IPS-20b (cell line): ENCODE results near the gene BIRC2.

Experiments
- H3K27ac ChIP-seq: one replicate; pipeline ENCODE4 v1.5.1; 2013; ENCODE audit warnings: low read length
- H3K27me3 ChIP-seq: 2 replicates; pipeline ENCODE4 v1.6.1; 2013; ENCODE audit warnings: mild to moderate bottlenecking, low read length, inconsistent platforms; ENCODE audit not compliant: insufficient read depth
- H3K36me3 ChIP-seq: 2 replicates; pipeline ENCODE4 v1.6.1; 2013; ENCODE audit warnings: low read depth, mild to moderate bottlenecking, inconsistent platforms, low read length, moderate library complexity; ENCODE audit not compliant: insufficient read depth
- H3K4me1 ChIP-seq: 2 replicates; pipeline ENCODE4 v1.6.1; 2013; ENCODE audit warnings: mild to moderate bottlenecking, control low read depth, inconsistent platforms, low read length, moderate library complexity; ENCODE audit not compliant: insufficient read depth
- H3K4me3 ChIP-seq: 2 replicates; pipeline ENCODE4 v1.5.1; 2013; ENCODE audit warnings: mild to moderate bottlenecking, low read length, inconsistent platforms
- H3K9ac ChIP-seq: 2 replicates; pipeline ENCODE4 v1.6.1; 2013; ENCODE audit warnings: low read depth, mild to moderate bottlenecking, inconsistent platforms, low read length, moderate library complexity
- H3K9me3 ChIP-seq: 2 replicates; pipeline ENCODE4 v1.6.1; 2013; ENCODE audit warnings: mild to moderate bottlenecking, low read depth, low read length, inconsistent platforms; ENCODE audit not compliant: insufficient read depth

The BIRC2 gene

DNA sequence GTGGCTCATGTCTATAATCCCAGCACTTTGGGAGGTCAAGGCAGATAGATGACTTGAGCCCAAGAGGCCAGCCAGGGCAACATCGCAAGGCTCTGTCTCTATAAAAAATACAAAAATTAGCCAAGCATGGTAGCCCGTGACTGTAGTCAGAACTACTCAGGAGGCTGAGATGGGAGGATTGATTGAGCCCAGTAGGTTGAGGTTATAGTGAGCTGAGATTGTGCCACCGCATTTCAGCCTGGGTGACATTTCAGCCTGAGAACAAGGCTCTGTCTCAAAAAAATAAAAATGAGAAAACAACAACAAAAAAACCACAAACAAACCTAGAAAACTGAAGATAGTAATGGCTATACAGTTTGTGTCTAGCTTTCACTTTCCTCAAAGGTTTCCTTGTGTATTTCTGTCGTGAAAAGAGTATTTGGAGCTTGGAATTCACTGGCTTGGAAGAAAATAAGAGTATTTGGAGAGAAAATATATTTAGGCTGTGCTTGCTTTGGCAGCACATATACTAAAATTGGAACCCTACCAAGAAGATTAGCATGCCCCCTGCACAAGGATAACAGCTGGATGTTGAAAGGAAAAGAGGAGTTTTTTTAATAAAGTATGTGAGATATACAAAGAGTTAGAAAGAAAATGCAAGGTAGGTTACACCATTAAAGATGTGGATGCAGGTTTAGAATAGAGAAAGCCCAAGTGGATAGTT lies 33.6 kb upstream of the BIRC2 start:
- H3K27ac ChIP-seq = no peak overlapping the region
- no peaks in the 10 kb centered on the region for H3K4me1 ChIP-seq
- H3K4me3 ChIP-seq = no peak overlapping the region
- H3K9me3 ChIP-seq = no peaks in the 10 kb centered on the region
- no peak overlapping the region for H3K9ac ChIP-seq
- H3K27me3 ChIP-seq = peaks cover 14% of the 10 kb centered on the region
- no peaks in the 10 kb centered on the region for H3K36me3 ChIP-seq

DNA sequence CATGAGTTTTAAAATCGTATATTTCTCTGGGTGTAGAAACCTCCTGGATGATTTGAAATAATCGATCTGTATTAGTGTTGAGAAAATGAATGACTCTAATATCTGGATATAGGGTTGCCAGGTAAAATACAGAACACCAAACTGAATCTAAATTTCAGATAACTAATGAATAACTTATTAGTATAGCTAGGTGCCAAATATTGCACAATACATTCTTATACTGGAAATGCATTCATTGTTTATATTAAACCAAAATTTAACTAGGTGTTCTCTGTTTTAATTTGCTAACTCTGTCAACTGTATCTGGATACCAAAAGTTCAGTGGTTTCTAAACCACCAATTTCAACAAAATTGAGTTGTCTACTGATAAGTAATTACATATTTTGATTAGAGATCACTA lies 32.2 kb upstream of the BIRC2 start:
- Histone ChIP-seq H3K4me3 (no peak overlapping the region), H3K36me3 (no peaks in the 10 kb centered on the region), H3K27me3 (peaks cover 18% of the 10 kb centered on the region), H3K4me1 (no peaks in the 10 kb centered on the region), H3K9me3 (no peaks in the 10 kb centered on the region), H3K9ac (no peak overlapping the region), H3K27ac (no peak overlapping the region)

DNA sequence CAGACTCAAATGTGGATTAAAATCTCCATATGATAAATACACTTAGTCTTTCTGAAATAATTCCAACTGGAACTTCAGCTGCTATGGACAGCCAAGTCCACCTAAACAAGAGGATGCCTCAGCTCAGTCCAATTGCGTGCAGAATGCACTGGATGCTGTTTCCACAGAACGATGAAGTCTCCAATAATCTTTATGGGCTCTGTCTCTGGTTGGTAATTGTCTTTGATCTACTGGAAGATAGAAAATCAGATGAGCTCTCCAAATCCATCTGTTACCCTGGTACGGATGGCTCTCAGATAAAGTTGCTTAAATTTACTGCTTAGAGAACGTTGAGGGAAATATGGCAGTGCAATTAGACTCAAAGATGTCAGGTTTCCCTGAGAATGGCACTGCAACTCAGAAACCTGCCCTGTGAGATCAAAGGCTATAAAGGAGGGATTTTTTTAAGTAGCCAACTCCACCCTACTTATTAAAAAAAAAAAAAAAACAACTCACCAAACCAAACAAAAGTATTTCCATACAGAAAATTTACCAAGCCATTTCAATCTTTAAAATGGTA lies 30.6 kb upstream of the BIRC2 start:
- H3K9ac ChIP-seq = no peak overlapping the region
- H3K27me3 ChIP-seq = peaks cover 18% of the 10 kb centered on the region
- H3K27ac ChIP-seq = no peak overlapping the region
- H3K9me3 ChIP-seq = no peaks in the 10 kb centered on the region
- no peak overlapping the region for H3K4me3 ChIP-seq
- no peaks in the 10 kb centered on the region for H3K4me1 ChIP-seq
- H3K36me3 ChIP-seq = no peaks in the 10 kb centered on the region

DNA sequence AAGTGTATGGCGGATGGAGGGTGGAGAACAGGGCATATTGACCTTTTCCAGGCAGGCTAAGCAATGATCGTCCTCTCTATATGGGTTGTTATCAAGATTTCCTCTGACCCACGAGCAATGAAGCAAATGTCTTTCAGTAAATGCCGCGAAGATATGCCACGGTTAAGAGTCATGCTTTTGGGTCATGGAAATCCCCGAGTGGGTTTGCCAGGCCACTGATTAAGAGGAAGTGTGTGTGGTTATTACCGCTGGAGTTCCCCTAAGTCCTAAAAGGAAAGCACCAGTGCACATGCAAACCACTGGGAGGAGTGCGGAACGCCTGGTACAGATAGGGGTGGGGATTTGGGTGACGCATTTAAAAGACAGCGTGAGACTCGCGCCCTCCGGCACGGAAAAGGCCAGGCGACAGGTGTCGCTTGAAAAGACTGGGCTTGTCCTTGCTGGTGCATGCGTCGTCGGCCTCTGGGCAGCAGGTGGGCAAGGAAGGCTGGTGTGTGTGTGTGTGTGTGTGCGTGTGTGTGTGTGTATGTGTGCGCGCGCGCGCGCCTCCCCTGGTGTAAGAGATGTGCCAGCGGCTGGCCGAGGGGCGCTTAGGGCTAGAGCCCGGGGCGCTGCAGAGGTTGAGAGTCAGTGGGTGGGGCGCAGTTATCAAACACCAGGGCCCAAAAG lies 29.8 kb upstream of the BIRC2 start, which contains the start of gene BIRC3:
Gene BIRC3 (plus strand): TSS at position 386 of the 669 bp plus-strand sequence. CDS start 7,026 bp downstream, outside the sequence.
- Histone ChIP-seq H3K4me1 (no peaks in the 10 kb centered on the region), H3K4me3 (peak within 1 kb of the TSS; percentile 72), H3K9me3 (no peaks in the 10 kb centered on the region), H3K27me3 (peaks cover 18% of the 10 kb centered on the region), H3K27ac (no peak within 1 kb of the TSS), H3K9ac (peak within 1 kb of the TSS; percentile 27; the same call in 1 of the 2 replicates), H3K36me3 (no peaks in the 10 kb centered on the region)

- H3K27ac ChIP-seq = no peak overlapping the region
- H3K4me1 ChIP-seq = no peaks in the 10 kb centered on the region
- no peak overlapping the region for H3K9ac ChIP-seq
- no peaks in the 10 kb centered on the region for H3K36me3 ChIP-seq
- peak overlapping the region; percentile 72 for H3K4me3 ChIP-seq
- H3K27me3 ChIP-seq = peaks cover 18% of the 10 kb centered on the region
- H3K9me3 ChIP-seq = no peaks in the 10 kb centered on the region
Measured at GRCh38 chr11:102317768-102318103, 29.3 kb upstream of the BIRC2 start.

GRCh38 chr11:102318469-102318868 lies 28.5 kb upstream of the BIRC2 start:
- Histone ChIP-seq H3K9ac (no peak overlapping the region), H3K27ac (no peak overlapping the region), H3K4me1 (no peaks in the 10 kb centered on the region), H3K9me3 (no peaks in the 10 kb centered on the region), H3K4me3 (no peak overlapping the region), H3K36me3 (no peaks in the 10 kb centered on the region), H3K27me3 (peaks cover 18% of the 10 kb centered on the region)

- Histone ChIP-seq H3K27ac (no peak overlapping the region), H3K36me3 (no peaks in the 10 kb centered on the region), H3K4me3 (no peak overlapping the region), H3K27me3 (peaks cover 18% of the 10 kb centered on the region), H3K4me1 (no peaks in the 10 kb centered on the region), H3K9me3 (no peaks in the 10 kb centered on the region), H3K9ac (no peak overlapping the region)
Measured at GRCh38 chr11:102319544-102319943, 27.5 kb upstream of the BIRC2 start.

DNA sequence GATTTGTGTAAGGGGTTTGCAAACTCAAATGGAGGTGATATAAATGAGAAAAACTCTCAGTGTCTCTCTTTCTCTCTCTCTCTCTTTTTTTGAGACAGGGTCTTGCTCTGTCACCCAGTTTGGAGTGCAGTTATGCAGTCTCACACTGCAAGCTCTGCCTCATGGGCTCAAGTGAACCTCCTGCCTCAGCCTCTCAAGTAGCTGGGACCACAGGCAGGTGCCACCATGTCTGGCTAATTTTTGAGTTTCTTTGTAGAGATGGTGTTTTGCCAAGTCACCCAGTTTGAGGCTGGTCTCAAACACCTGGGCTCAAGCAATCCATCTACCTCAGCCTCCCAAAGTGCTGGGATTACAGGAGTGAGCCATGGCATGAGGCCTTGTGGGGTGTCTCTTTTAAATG lies 26.8 kb upstream of the BIRC2 start:
- Histone ChIP-seq H3K9ac (no peak overlapping the region), H3K9me3 (no peaks in the 10 kb centered on the region), H3K4me3 (no peak overlapping the region), H3K27me3 (peaks cover 18% of the 10 kb centered on the region), H3K36me3 (no peaks in the 10 kb centered on the region), H3K27ac (no peak overlapping the region), H3K4me1 (no peaks in the 10 kb centered on the region)

DNA sequence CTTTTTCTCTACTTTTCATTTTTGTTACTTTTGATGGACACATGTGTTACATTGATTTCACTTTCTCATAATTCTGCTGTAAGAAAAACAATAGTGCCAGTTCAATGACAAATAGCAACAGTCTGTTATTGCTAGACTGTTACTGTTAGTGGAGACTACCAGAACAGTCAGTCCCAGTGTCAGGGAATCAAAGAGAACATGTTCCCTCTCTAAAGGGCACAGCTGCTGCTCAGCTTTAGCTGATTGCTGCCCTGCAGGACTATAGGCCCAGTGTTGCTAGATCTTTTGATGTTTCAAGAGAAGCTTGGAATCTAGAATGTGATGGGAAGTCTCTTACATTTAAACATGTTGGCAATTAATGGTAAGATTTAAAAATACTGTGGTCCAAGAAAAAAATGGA lies 26.3 kb upstream of the BIRC2 start:
- Histone ChIP-seq H3K36me3 (no peaks in the 10 kb centered on the region), H3K27ac (no peak overlapping the region), H3K9ac (no peak overlapping the region), H3K4me3 (no peak overlapping the region), H3K27me3 (peaks cover 18% of the 10 kb centered on the region), H3K9me3 (no peaks in the 10 kb centered on the region), H3K4me1 (no peaks in the 10 kb centered on the region)

- H3K9me3 ChIP-seq = no peaks in the 10 kb centered on the region
- no peaks in the 10 kb centered on the region for H3K36me3 ChIP-seq
- peaks cover 12% of the 10 kb centered on the region for H3K27me3 ChIP-seq
- no peak overlapping the region for H3K27ac ChIP-seq
- no peaks in the 10 kb centered on the region for H3K4me1 ChIP-seq
- H3K9ac ChIP-seq = no peak overlapping the region
- no peak overlapping the region for H3K4me3 ChIP-seq
Measured at GRCh38 chr11:102322560-102322959, 24.5 kb upstream of the BIRC2 start.

DNA sequence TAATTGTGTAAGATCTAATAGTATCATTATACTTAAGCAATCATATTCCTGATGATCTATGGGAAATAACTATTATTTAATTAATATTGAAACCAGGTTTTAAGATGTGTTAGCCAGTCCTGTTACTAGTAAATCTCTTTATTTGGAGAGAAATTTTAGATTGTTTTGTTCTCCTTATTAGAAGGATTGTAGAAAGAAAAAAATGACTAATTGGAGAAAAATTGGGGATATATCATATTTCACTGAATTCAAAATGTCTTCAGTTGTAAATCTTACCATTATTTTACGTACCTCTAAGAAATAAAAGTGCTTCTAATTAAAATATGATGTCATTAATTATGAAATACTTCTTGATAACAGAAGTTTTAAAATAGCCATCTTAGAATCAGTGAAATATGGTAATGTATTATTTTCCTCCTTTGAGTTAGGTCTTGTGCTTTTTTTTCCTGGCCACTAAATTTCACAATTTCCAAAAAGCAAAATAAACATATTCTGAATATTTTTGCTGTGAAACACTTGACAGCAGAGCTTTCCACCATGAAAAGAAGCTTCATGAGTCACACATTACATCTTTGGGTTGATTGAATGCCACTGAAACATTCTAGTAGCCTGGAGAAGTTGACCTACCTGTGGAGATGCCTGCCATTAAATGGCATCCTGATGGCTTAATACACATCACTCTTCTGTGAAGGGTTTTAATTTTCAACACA lies 23.3 kb upstream of the BIRC2 start:
- H3K27ac ChIP-seq = no peak overlapping the region
- H3K27me3 ChIP-seq = peaks cover 1% of the 10 kb centered on the region; the same call in 1 of the 2 replicates
- no peak overlapping the region for H3K9ac ChIP-seq
- H3K4me1 ChIP-seq = no peaks in the 10 kb centered on the region
- H3K4me3 ChIP-seq = no peak overlapping the region
- H3K36me3 ChIP-seq = no peaks in the 10 kb centered on the region
- H3K9me3 ChIP-seq = no peaks in the 10 kb centered on the region
